ENCODE measurements around the gene SIRT7. TPM values are rescaled to one million over a fixed set of nuclear protein-coding genes. Genes with fewer than 3 reads are reported as not detected.

Gene SIRT7
- polyA plus RNA-seq, 1 of the 3 experiments (the other 2 are of a cell fraction), result 32.6 TPM

DNA sequence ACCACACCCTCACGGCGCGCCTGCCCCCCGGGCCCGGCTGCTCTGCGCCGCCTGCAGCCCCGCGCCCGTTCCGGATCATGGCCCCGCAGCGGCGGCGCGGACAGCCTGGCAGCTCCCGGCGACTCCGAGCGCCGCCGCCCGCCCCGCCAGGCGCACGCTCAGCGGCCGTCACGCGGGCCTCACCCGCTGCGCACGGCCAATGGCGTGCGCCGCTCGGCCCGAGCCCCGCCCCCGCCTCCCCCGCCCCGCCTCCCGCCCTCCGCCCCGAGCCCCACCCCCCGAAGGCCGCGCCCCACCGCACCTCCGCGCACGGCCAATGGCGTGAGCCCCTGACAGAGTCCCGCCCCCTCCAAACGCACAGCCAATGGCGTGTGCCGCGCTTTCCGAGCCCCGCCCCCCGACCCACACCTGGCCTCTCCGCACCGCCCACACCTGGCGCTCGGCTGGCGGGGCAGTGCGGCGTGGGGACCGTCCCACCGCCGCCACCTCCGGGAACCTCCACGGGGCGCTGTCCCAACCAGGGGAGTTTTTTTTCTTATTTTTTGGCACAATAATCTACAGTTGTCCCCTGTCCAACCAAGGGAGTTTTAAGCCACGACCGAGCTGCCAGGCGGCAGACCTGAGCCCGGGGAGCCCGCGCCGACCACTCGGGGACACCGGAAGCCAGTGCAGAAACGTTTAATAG, 6.6 kb downstream of the SIRT7 start, which contains the start of gene PCYT2 (continued):
- TF ChIP-seq EP300 (IDR thresholded peaks at IDR 0.05; ENCODE audit: borderline replicate concordance in 1 of 2, low read depth in 1 of 2, low read length in 1 of 2) (no peak), GATA2 (CRISPR knock-in tag; IDR thresholded peaks at IDR 0.05) (no peak), RFX5 (IDR thresholded peaks at IDR 0.05; ENCODE audit: low read length) (no peak), RXRA (IDR thresholded peaks at IDR 0.05; ENCODE audit: borderline replicate concordance, low read depth) (no peak), ELF1 (IDR thresholded peaks at IDR 0.05) (no peak), SIN3A (IDR thresholded peaks at IDR 0.05; ENCODE audit: borderline replicate concordance, low read depth, low read length) (no peak), FOXM1 (IDR thresholded peaks at IDR 0.05; ENCODE audit: low read depth) (no peak), MAX (IDR thresholded peaks at IDR 0.05; ENCODE audit: low read depth) (no peak), NFIC (IDR thresholded peaks at IDR 0.05; ENCODE audit: borderline replicate concordance) (no peak), MEF2A (IDR thresholded peaks at IDR 0.05; ENCODE audit: borderline replicate concordance, low read depth) (no peak), POLR2AphosphoS5 (IDR thresholded peaks at IDR 0.05; ENCODE audit: low read depth, low read length) (peak; percentile 63; the same call in 1 of the 2 replicates), EZH2phosphoT487 (IDR thresholded peaks at IDR 0.05; ENCODE audit: borderline replicate concordance, low read depth) (no peak), FOSL2 (IDR thresholded peaks at IDR 0.05; ENCODE audit: borderline replicate concordance, low read depth) (no peak), IRF3 (IDR thresholded peaks at IDR 0.05; ENCODE audit: low read depth, low read length) (no peak), RCOR1 (IDR thresholded peaks at IDR 0.05; ENCODE audit: low read length) (no peak), MXI1 (IDR thresholded peaks at IDR 0.05; ENCODE audit: low read depth, low read length) (peak; percentile 8; the same call in 1 of the 2 replicates), TEAD4 (IDR thresholded peaks at IDR 0.05; ENCODE audit: borderline replicate concordance, insufficient read depth) (no peak), YY1 (IDR thresholded peaks at IDR 0.05; ENCODE audit: low read depth) (no peak), SMC3 (IDR thresholded peaks at IDR 0.05; ENCODE audit: low read depth, low read length) (no peak), FOXJ3 (CRISPR knock-in tag; IDR thresholded peaks at IDR 0.05) (no peak), JUND (IDR thresholded peaks at IDR 0.05) (no peak), NRF1 (IDR thresholded peaks at IDR 0.05; ENCODE audit: low read depth, low read length) (peak; percentile 67)
- TF ChIP-seq, protein P1, sequence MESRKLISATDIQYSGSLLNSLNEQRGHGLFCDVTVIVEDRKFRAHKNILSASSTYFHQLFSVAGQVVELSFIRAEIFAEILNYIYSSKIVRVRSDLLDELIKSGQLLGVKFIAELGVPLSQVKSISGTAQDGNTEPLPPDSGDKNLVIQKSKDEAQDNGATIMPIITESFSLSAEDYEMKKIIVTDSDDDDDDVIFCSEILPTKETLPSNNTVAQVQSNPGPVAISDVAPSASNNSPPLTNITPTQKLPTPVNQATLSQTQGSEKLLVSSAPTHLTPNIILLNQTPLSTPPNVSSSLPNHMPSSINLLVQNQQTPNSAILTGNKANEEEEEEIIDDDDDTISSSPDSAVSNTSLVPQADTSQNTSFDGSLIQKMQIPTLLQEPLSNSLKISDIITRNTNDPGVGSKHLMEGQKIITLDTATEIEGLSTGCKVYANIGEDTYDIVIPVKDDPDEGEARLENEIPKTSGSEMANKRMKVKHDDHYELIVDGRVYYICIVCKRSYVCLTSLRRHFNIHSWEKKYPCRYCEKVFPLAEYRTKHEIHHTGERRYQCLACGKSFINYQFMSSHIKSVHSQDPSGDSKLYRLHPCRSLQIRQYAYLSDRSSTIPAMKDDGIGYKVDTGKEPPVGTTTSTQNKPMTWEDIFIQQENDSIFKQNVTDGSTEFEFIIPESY (IDR thresholded peaks at IDR 0.05; ENCODE audit: borderline replicate concordance, low read depth), result no peak
- TF ChIP-seq, protein P2, sequence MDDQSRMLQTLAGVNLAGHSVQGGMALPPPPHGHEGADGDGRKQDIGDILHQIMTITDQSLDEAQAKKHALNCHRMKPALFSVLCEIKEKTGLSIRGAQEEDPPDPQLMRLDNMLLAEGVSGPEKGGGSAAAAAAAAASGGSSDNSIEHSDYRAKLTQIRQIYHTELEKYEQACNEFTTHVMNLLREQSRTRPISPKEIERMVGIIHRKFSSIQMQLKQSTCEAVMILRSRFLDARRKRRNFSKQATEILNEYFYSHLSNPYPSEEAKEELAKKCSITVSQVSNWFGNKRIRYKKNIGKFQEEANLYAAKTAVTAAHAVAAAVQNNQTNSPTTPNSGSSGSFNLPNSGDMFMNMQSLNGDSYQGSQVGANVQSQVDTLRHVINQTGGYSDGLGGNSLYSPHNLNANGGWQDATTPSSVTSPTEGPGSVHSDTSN (IDR thresholded peaks at IDR 0.05), result peak; percentile 31
- TF ChIP-seq, protein P3, sequence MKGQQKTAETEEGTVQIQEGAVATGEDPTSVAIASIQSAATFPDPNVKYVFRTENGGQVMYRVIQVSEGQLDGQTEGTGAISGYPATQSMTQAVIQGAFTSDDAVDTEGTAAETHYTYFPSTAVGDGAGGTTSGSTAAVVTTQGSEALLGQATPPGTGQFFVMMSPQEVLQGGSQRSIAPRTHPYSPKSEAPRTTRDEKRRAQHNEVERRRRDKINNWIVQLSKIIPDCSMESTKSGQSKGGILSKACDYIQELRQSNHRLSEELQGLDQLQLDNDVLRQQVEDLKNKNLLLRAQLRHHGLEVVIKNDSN (IDR thresholded peaks at IDR 0.05; ENCODE audit: borderline replicate concordance, low read depth), result no peak; the same call in 1 of the 2 replicates
